Ascending aorta (tissue), 2 donors: ENCODE data around the gene F8. TPM values are rescaled to one million over a fixed set of nuclear protein-coding genes. Genes with fewer than 3 reads are reported as not detected.
A peak's percentile ranks its signal among the peaks of the same experiment; 100 is the strongest.

ENCODE experiments used
- DNase-seq, 2 donors: peaks; one replicate each; pipeline ENCODE4 v3.0.0-alpha.2; 2019; ENCODE audit warnings: low spot score in 2 of 2
- H3K27ac ChIP-seq, 2 donors: fragments of 200-600 bp; sonication (generic); one replicate each; pipeline ENCODE4 v1.5.1; 2016 to 2017; ENCODE audit warnings: mild to moderate bottlenecking in 1 of 2
- H3K27me3 ChIP-seq: fragments of 200-600 bp; sonication (generic); one replicate; pipeline ENCODE4 v1.5.1; 2017
- H3K36me3 ChIP-seq, 2 donors: fragments of 200-600 bp; sonication (generic); one replicate each; pipeline ENCODE4 v1.5.1; 2016
- H3K4me1 ChIP-seq, 2 donors: fragments of 200-600 bp; sonication (generic); one replicate each; pipeline ENCODE4 v1.5.1; 2016 to 2017; ENCODE audit warnings: mild to moderate bottlenecking in 1 of 2
- H3K4me3 ChIP-seq, 2 donors: fragments of 200-600 bp; sonication (generic); one replicate each; pipeline ENCODE4 v1.5.1; 2016 to 2017; ENCODE audit warnings: mild to moderate bottlenecking in 1 of 2
- H3K9me3 ChIP-seq, 2 donors: fragments of 200-600 bp; sonication (generic); one replicate each; pipeline ENCODE4 v1.5.1; 2016
- intact Hi-C: fragments of 100-400 bp; cut with DNase I; formaldehyde crosslinking; loops from one replicate; pipeline ENCODE4 v1.15.1; 2023
- total RNA-seq: library from RNA; depleted of rRNA; stranded (reverse); fragments of >200 nt; gene quantifications from one replicate; pipeline ENCODE4 v1.1.0, GENCODE V29; 2016
- TF ChIP-seq, protein P1 (sequence below), 3 experiments: fragments of 200-600 bp in 2 of 3; fragments of 450-650 bp in 1 of 3; sonication (generic) in 2 of 3; IDR thresholded peaks; one replicate each; pipeline ENCODE4 v1.5.1; 2016 to 2019; ENCODE audit warnings: antibody characterized with exemption in 3 of 3, mild to moderate bottlenecking in 1 of 3, moderate library complexity in 1 of 3

F8 gene
- total RNA-seq, 1 donor from 2014 or later, result 17.2 TPM

DNA sequence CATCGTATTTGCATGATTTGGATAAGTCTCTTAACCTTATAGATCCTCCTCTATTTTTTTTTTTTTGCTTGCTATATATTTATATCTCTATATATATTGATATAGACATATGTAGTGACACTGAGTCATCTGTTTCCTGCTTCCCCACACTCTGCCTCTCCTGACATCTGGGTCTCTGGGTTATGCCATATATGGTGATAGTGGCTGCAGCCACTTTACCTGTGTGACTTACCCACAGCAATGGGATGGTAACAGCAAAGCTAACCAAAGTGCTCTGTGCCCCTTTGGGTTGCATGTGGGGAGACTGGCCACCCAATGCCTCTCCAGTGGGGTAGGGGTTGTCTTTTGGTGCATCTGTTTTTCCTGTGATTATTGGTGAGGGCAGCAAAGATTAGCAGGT lies 33.9 kb upstream of the F8 start:
- Histone ChIP-seq H3K27me3 (no peaks in the 10 kb centered on the region), H3K9me3 (no peaks in the 10 kb centered on the region), H3K4me1 (no peaks in the 10 kb centered on the region), H3K27ac (peak overlapping the region in 1 of 2 donors; percentile 36), H3K4me3 (no peak overlapping the region), H3K36me3 (peaks cover 0 to 10% of the 10 kb centered on the region in 2 donors)
- TF ChIP-seq, protein P1, sequence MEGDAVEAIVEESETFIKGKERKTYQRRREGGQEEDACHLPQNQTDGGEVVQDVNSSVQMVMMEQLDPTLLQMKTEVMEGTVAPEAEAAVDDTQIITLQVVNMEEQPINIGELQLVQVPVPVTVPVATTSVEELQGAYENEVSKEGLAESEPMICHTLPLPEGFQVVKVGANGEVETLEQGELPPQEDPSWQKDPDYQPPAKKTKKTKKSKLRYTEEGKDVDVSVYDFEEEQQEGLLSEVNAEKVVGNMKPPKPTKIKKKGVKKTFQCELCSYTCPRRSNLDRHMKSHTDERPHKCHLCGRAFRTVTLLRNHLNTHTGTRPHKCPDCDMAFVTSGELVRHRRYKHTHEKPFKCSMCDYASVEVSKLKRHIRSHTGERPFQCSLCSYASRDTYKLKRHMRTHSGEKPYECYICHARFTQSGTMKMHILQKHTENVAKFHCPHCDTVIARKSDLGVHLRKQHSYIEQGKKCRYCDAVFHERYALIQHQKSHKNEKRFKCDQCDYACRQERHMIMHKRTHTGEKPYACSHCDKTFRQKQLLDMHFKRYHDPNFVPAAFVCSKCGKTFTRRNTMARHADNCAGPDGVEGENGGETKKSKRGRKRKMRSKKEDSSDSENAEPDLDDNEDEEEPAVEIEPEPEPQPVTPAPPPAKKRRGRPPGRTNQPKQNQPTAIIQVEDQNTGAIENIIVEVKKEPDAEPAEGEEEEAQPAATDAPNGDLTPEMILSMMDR (IDR thresholded peaks at IDR 0.05), result no peak
- DNase-seq, result no peak
- intact Hi-C loops, result no loop called here

DNA sequence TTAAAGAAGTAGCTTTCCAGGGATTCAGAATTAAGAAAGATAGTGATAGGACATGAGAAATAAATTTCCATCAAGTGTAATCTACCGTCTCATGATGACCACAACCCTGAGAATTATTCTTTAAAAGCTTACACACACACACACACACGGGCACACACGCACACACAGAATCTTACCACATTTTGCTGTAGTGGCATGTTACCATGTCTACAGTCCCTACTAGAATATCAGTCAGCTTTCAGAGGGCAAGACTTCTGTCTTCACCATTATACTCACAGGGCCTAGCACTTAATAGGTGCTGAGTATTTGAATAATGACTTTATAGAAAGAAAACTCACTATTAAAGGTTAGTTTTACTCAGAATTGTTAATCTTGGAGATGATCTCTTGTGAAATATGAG lies 33.0 kb upstream of the F8 start:
- DNase-seq, result no peak
- Histone ChIP-seq H3K27me3 (no peaks in the 10 kb centered on the region), H3K4me1 (no peaks in the 10 kb centered on the region), H3K36me3 (peaks cover 0 to 5% of the 10 kb centered on the region in 2 donors), H3K27ac (no peak overlapping the region), H3K4me3 (no peak overlapping the region), H3K9me3 (no peaks in the 10 kb centered on the region)
- intact Hi-C loops, result no loop called here
- TF ChIP-seq, protein P1 (IDR thresholded peaks at IDR 0.05), result no peak

DNA sequence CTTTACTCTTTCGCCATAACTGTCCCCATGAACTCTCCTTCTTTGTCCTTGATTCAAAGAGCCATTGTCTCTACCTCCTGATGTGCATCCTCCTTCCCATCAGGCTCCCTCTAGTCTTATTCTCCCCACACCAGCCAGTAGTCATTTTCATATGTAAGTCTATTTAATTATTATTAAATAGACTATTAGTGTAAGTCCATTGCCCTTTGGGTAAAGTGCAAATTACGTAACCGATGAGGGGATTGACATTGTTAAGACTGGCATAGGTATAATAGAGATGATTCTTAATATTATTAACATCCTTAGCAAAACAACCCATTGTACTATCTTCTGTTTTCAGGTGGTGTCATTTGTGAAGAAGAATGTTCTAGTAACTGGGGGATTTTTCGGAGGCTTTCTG lies 31.7 kb upstream of the F8 start:
- no peak for DNase-seq
- TF ChIP-seq, protein P1 (IDR thresholded peaks at IDR 0.05), result no peak
- H3K9me3 ChIP-seq, result no peaks in the 10 kb centered on the region
- H3K36me3 ChIP-seq, result peaks cover 0 to 5% of the 10 kb centered on the region in 2 donors
- intact Hi-C loops, result no loop called here
- no peaks in the 10 kb centered on the region for H3K4me1 ChIP-seq
- H3K27me3 ChIP-seq, result no peaks in the 10 kb centered on the region
- no peak overlapping the region for H3K27ac ChIP-seq
- no peak overlapping the region for H3K4me3 ChIP-seq

DNA sequence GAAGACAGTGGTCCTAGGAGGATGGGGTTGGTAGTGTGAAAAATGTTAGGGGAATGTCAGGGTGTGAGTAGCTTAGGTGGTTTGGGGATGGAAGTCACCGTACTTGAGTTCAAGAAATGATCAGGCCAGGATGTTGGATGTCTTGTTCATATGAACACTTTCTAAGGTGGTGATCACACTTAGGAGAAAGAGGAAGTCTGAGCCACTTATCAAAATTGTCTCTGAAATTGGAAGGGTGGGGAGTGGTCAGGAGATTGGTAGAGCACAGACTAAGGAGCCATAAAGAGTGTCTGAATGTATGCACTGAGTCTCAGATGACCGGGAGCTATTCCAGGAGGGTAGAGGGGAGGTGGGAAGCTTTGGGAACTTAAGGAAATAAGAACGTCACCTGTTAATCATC lies 31.1 kb upstream of the F8 start:
- intact Hi-C loops, result no loop called here
- DNase-seq, result no peak
- Histone ChIP-seq H3K4me1 (no peaks in the 10 kb centered on the region), H3K36me3 (peaks cover 0 to 5% of the 10 kb centered on the region in 2 donors), H3K27me3 (no peaks in the 10 kb centered on the region), H3K4me3 (no peak overlapping the region), H3K27ac (no peak overlapping the region), H3K9me3 (no peaks in the 10 kb centered on the region)
- TF ChIP-seq, protein P1 (IDR thresholded peaks at IDR 0.05), result no peak

DNA sequence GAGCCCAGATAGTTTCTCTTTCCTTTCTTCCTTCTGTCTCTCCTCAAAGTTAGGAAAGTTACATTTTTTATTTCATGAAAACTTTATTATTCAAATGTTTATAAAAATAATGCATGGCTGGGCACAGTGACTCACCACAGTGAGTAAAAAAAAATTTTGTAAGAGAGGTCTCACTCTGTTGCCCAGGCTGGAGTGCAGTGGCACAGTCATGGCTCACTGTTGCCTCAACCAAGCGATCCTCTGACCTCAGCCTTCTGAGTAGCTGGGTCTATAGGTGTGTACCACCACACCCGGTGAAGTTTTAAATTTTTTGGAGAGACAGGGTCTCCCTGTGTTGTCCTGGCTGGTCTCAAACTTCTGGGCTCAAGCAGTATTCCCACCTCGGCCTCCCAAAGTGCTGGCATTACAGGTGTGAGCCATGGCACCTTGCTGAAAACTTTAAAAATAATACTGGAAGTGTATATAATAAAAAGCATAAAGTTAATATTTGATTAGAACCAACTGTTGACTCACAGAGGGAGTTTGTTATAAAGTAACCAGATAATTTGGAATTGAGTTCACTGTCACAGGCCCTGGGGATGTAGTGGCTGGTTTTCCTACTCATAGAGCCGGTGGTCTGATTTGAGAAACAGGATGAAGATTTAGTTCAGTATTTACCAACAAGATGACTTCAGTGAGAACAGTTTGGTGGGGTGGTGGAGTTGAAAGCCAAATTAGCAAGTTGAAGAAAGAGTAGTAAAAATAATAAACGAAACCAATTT lies 30.4 kb upstream of the F8 start:
- H3K27me3 ChIP-seq, result no peaks in the 10 kb centered on the region
- no peak overlapping the region for H3K27ac ChIP-seq
- H3K4me1 ChIP-seq, result no peaks in the 10 kb centered on the region
- TF ChIP-seq, protein P1 (IDR thresholded peaks at IDR 0.05), result no peak
- no peak overlapping the region for H3K4me3 ChIP-seq
- intact Hi-C loops, result no loop called here
- peaks cover 0 to 5% of the 10 kb centered on the region in 2 donors for H3K36me3 ChIP-seq
- DNase-seq, result no peak
- H3K9me3 ChIP-seq, result no peaks in the 10 kb centered on the region
